NCI-H460 (cell line): Measurements from ENCODE around the gene JUNB. TPM values are rescaled to one million over a fixed set of nuclear protein-coding genes. Genes with fewer than 3 reads are reported as not detected.
"Not testable (repeated sequence)": the region's sequence is repeated elsewhere in the genome, so short reads cannot be mapped to it uniquely, and the experiment has no call there.

Experiments
- DNase-seq: peaks from one replicate; pipeline ENCODE4 v3.0.0-alpha.2; 2016; ENCODE audit warnings: low read depth; ENCODE audit errors: extremely low read depth
- total RNA-seq: library from RNA; depleted of rRNA; stranded (reverse); fragments of >200 nt; shearing (Covaris generic); gene quantifications from 2 replicates; pipeline ENCODE4 v1.2.3, GENCODE V29; 2014

JUNB gene
- total RNA-seq, 1 experiment from 2014 or later, result 137 TPM

DNA sequence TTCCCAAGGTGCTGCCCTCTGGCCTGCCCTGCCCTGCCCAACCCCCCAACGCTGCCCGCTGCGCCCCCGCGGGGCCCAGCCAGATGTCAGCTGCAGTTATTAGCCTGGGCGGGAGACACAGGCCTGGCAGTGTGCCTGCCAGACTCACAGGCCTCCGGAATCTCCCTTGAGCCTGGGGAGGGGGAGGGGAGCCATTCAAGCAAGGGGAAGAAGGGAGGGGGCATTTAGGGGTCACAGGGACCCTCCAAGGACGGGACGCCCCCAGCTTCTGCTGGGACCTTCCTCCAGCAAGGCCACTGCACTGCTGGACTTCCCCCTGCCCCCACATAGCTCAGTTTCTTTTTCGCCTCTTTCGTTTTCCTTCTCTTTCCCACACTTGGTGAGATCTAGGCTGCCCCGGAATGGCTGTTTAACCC lies 2.6 kb upstream of the JUNB start:
- DNase-seq, result no peak

DNA sequence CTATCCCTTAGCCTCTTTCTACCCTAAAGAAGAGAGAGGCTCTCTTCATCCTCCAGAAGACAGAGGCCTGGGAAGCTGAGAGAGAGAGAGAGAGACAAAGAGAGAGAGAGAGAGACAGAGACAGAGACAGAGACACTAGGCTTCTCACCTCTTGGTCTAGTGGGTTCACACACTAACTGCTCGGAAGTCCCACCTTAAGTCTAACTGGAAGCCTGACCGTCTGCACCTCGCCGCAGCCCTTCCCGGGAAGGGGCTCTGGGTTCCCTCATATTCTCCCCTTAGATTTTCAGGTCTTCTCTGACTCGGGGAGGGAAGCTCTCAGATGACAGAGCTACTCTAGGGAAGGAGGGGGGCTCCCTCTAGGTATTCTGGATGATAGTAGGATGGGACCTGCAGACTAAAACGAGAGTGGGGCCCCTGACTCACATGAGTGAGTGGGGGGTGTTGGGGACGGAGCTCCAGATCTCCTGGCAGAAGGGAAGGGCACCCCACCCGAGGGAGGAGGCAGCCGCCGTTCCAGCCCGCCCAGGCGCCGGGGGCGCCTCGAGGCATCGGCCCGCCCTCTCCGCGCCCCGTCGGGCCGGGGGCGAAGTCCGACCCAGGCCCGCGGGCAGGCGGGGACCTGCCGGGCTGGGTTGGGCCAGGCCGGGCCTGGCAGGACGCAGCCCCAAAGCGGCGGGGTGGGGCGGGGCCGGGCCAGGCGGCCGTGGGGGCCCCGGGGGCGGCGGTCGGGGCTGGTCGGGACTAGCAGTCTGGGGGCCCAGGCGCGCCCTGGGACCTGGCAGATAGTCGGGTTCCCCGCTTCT lies 2.0 kb upstream of the JUNB start:
- no peak for DNase-seq

DNA sequence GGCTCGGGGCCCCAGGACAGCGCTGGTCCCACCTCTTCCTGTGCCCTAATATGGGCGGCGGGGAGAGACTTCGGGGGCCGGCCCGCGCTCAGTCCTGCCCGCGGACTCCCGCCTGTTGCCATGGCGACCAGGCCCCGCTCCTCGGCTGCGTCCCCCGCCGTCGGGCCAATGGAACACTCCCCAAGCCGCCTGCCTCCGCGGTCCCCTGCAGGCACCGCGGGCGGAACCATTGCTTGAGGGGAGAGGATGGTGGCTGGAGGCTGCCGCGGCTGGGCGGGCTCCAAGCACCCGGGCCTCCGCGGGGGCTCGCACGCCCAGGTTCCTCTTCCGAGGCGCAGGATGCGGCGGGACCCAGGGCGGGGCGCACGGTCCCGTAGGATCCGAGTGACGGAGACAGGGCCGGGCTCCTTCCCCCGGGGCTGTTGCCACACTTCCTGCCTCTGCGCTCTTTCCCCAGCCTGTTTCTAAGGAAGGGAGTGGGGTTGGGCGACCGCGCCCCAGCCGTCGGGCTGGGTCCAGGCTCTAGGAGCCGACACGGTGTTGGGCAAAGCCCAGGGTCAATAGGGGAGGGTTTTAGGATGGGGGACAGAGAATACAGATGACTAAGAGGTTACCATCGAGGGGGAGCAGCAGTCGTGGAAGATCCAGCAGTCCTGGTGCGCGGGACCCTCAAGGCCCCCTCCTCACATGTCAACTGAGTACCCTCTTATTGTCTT lies 1.2 kb upstream of the JUNB start:
- peak; percentile 95 for DNase-seq

DNA sequence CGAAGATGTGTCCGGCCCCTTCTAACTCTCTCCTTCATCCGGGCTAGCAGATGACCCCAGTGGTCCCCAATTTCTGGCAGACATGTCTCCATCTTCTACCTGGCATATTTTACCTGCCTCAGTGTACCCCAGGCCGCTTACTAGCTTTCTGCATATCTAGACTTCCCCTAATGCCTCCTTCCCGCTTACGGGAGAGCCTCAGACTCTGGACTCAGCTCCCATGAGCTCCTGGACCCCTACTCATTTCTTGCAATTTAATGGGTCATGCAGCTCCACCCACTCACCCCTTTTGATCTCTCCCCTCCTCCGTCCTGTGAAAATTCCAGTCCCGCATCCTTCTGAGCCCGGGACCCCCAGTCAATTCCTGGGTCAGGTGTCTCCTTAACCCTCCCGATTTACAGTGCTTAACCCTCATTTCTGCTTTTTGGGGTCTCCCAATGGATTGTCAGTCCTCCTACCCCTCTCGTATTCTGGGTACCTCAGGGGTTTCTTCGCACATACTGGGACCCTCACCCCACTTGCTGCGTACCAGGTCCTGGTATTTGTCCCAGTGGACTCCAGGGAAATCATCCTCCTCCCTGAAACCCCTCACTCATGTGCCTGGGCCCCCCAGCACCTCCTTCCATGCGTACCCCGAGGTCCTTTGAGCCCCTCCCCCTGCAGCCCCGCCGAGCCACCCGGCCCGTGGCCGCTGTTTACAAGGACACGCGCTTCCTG lies 500 bp upstream of the JUNB start:
- DNase-seq, result no peak

DNA sequence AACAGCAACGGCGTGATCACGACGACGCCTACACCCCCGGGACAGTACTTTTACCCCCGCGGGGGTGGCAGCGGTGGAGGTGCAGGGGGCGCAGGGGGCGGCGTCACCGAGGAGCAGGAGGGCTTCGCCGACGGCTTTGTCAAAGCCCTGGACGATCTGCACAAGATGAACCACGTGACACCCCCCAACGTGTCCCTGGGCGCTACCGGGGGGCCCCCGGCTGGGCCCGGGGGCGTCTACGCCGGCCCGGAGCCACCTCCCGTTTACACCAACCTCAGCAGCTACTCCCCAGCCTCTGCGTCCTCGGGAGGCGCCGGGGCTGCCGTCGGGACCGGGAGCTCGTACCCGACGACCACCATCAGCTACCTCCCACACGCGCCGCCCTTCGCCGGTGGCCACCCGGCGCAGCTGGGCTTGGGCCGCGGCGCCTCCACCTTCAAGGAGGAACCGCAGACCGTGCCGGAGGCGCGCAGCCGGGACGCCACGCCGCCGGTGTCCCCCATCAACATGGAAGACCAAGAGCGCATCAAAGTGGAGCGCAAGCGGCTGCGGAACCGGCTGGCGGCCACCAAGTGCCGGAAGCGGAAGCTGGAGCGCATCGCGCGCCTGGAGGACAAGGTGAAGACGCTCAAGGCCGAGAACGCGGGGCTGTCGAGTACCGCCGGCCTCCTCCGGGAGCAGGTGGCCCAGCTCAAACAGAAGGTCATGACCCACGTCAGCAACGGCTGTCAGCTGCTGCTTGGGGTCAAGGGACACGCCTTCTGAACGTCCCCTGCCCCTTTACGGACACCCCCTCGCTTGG lies 966 bp downstream of the JUNB start:
- DNase-seq, result no peak

DNA sequence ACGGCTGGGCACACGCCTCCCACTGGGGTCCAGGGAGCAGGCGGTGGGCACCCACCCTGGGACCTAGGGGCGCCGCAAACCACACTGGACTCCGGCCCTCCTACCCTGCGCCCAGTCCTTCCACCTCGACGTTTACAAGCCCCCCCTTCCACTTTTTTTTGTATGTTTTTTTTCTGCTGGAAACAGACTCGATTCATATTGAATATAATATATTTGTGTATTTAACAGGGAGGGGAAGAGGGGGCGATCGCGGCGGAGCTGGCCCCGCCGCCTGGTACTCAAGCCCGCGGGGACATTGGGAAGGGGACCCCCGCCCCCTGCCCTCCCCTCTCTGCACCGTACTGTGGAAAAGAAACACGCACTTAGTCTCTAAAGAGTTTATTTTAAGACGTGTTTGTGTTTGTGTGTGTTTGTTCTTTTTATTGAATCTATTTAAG lies 1.6 kb downstream of the JUNB start:
- no peak for DNase-seq

DNA sequence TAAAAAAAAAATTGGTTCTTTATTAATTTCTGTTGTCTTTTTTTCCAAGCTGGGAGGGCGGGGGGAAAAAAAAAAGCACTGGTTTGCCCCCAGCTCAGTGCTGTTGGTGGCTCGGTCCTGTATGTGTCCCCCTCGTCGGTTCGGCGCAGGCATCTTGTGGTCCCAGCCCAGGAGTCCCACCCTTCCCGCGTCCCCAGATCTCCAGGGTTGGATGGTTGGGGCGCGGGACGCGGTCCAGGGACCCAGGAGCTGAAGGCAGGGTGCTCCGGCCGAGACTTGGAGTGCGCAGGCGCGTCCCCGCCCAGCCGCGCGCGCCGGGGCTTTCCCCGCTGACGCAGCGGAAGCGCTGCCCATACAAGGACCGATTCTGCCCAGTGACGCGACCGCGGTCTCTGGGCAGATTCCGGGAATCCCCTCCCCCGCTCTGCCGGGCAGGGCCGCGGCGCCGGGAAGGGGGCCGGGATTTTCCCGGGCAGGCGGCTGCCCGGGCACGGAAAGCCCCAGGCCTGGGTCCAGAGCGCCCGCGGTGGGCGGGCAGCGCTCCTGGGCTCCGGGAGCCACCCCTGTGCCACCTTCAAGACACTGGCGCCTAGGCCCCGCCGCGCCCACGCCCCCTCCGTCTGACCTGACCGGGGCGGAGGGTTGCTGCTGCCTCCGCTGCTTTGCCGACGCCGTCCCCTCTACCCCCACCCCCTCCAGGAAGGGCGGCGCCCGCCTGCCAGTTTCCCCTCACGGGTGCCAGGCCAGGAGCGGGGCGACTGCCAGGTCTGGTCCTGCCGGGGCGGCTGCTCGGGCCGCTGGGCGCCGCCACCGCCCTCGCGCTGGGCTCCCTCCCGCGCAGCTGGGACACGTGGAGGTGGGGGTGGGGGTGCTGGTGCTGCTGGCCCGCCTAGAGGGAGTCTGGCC lies 2.3 kb downstream of the JUNB start:
- DNase-seq, result peak; percentile 87

DNA sequence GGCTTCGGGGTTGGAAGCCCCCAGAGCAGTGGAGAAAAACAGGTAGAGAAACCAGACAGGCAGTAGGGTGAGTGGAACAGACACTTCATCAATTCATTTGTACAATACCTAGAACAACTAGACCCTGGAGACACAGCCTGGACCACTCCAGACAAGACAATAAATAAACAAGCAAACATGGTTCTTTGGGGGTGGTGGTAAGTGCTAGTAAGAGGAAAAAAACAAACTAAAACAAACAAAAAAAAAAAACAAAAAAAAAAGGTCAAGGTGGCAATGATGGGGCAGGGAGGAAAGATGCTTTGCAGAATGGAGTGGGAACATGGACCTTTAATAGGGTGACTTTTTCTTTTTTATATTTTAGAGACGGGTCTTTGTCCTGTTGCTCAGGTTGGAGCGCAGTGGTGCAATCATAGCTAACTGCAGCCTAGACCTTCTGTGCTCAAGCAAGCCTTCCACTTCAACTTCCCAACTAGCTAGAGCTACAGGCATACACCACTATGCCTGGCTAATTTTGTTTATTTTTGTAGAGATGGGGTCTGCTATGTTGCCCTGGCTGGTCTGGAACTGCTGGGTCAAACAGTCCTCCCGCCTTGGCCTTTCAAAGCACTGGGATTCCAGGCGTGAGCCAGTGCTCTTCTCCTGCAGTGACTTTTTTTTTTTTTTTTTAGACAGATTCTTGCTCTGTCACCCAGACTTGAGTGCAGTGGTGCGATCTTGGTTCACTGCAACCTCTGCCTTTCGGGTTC lies 3.1 kb downstream of the JUNB start:
- no peak for DNase-seq

DNA sequence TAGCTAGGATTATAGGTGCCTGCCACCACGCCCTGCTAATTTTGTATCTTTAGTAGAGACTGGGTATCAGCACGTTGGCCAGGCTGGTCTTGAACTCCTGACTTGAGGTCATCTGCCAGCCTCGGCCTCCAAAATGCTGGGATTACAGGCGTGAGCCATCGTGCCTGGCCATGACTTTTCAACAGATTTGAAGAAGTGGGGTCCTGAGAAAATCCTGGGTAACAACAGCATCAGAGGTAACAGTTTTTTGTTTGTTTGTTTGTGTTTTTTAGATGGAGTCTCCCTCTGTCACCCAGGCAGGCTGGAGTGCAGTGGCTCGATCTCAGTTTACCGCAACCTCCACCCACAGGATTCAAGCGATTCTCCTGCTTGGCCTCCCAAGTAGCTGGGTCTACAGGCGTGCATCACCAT lies 3.7 kb downstream of the JUNB start:
- no peak for DNase-seq

DNA sequence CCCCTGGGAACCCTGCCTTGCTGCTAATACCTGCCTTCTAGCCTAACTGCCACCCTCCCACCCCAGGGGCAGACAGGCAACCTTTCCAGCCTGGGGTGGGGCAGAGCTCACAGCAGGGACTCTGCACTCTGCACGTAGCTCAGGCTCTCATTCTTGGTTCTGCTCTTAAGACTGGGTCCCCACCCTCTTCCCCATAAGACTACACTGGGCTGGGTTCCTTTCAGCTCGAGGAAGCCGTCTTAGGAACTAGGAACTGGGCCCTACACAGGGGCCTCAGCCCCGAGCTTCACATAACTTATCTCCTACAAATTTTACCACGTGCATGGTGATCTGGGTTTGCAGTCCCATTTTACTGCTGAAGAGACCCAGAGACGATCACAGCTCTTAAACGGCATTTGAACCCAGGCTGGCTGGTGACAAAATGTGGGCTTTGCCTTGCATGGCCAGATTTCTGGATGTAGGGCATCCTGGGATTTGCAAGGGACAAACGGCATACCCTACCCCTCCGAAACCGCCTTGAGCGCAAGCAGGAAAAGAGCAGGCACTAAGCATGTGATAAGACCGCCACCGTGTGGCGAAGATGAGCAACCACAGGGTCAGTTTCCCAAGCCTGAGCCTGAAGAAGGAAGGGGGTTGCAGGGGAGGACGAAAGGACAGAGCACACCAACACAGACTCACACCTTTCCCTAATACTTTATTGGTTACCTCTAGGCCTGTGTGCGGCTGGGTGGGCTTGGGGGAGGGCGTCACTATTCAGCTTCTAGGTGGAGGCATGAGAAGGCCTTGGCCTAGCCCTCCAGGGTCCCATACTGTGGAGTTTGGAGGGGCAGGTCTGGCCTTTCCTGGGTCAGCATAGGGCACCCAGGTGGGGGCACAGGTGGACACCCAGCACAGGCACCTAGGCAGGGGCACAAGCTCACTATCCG lies 5.1 kb downstream of the JUNB start:
- no peak for DNase-seq

DNA sequence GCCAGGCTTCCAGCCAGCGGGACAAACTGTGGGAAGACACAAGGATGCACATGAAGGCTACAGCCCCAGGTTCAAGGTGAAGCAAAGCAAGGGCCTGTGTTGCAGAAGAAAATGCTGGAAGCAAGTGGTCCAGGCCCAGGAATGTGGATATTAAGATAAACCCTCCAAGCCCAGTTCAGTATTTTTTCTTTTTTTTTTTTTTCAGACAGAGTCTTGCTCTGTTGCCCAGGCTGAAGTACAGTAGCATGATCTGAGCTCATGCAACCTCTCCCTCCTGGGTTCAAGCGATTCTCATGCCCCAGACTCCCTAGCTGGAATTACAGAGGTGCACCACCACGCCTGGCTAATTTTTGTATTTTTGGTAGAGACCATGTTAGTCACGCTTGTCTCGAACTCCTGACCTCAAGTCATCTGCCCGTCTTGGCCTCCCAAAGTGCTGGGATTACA lies 5.9 kb downstream of the JUNB start:
- DNase-seq, result no peak

DNA sequence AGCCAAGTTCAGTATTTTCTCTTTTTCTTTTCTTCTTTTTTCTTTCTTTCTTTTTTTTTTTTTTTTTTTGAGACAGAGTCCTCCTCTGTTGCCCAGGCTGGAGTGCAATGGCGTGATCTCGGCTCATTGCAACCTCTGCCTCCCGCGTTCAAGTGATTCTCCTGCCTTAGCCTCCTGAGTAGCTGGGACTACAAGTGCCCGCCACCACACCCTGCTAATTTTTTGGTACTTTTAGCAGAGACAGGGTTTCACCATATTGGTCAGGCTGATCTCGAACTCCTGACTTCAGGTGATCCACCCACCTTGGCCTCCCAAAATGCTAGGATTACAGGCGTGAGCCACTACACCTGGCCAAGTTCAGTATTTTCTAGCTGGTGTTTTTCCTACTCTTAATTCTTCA lies 6.3 kb downstream of the JUNB start:
- not testable (repeated sequence) for DNase-seq

DNA sequence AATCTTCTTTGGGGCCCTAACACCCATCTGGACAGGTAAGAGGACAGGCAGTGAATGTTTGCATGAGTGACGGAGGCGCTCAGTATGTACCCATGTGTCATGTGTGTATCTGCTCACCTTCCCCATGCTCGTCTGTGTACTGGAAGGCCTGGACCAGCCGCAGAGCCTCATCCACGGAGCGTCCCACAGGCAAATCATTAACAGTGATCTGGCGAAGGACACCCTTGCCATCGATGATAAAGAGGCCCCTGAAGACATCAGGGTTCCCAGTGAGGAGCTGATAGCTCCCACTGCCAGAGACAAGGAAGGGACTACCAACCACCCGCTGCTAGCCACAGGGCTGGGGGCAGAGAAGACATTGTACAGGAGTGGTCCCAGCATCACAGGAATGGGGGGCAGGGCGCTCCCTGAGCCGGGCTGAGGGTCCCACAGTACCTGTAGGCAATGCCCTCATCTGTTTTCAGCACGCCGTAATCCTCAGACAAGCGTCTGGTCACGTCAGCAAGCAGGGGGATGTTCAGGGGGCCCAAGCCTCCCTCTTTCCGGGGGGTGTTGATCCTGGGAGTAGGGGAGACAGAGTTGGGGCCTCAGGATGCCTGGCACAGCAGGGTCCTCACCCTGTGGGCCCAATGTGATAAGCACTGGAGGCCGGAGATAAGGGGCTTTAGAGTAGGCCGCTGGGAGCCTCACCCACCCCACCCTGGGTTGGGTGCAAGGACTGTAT lies 8.6 kb downstream of the JUNB start:
- no peak for DNase-seq

DNA sequence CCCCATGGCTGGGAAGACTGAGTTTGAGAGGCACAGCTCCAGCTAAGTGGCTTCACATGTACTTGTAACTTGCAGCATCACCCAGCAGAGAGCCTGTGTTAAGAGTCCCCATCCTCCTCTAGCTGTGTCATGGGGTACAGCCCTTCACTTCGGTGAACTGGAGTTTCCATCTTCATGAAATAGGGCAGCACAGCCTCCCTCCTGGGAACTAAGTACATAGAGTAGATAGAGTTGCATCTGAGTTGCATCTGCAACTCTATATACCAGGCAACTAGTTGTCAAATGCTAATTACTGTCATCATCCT lies 9.1 kb downstream of the JUNB start:
- DNase-seq, result no peak

DNA sequence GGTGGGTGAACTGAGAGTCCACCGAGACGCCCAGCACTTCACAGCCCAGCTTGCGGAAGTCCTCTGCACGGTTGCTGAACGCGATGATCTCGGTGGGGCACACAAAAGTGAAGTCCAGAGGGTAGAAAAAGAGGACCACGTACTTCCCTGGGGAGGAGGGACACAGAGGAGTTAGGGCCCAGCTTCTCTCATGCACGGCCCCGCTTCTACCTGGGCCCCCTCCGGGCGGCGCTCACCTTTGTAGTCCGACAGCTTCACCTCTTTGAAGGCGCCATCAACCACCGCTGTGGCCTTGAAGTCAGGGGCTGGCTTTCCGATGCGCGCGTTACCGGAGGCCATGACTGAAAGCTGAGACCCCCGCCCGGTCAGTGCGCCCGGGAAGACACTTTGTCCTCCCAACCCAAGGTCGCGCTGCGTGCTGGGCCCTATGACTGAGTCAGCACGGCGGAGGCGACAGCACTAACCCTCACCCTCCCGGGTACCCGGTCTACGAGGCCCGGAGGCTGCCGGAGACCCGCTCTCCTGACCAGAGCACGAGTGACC lies 9.7 kb downstream of the JUNB start:
- DNase-seq, result no peak

DNA sequence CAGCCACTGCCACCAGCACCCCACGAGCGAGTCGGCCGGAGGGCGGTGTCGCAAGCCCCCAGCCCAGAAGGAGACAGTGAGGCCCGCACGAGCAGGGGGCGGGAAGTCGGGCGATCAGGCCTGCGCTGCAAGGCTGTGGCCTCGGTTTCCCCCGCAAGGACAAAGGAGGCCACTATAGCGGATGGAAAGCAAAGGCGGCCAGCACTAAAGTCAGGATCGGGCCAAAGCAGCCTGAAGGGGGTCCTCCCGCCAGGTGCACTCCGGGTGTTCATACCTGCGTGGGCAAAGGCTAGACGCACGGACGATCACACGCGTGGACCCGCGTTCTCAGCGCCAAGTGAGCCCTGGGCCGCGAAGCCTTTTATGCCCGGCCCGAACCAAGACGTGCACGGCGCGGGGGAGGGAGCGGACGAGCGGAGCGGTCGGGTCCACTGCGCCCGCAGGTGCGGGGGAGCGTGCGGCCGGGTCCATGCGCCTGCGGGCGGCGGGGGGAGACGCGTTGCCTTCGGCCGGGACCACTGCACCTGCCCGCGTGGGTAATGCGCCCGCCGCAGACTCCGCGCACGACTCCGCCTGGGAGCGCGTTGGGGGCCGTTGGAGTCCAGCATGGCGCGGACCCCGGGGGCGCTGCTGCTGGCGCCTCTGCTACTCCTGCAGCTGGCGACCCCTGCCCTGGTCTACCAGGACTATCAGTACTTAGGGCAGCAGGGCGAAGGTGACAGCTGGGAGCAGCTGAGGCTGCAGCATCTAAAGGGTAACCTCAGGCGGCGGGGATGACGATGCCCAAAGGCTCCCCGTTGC lies 10.4 kb downstream of the JUNB start, which contains the start of the genes PRDX2 and THSD8:
TSS of gene PRDX2 (minus strand) at position 335 of the 801 bp plus-strand sequence. CDS start 539 bp downstream, outside the sequence.
TSS of gene THSD8 (plus strand) at position 604 of the 801 bp plus-strand sequence. CDS start at position 607, 3 bp downstream.
- DNase-seq, result no peak
